ENCODE measurements around the gene LRRC26.
"Not testable (repeated sequence)": the region's sequence is repeated elsewhere in the genome, so short reads cannot be mapped to it uniquely, and the experiment has no call there.

Gene LRRC26

DNA sequence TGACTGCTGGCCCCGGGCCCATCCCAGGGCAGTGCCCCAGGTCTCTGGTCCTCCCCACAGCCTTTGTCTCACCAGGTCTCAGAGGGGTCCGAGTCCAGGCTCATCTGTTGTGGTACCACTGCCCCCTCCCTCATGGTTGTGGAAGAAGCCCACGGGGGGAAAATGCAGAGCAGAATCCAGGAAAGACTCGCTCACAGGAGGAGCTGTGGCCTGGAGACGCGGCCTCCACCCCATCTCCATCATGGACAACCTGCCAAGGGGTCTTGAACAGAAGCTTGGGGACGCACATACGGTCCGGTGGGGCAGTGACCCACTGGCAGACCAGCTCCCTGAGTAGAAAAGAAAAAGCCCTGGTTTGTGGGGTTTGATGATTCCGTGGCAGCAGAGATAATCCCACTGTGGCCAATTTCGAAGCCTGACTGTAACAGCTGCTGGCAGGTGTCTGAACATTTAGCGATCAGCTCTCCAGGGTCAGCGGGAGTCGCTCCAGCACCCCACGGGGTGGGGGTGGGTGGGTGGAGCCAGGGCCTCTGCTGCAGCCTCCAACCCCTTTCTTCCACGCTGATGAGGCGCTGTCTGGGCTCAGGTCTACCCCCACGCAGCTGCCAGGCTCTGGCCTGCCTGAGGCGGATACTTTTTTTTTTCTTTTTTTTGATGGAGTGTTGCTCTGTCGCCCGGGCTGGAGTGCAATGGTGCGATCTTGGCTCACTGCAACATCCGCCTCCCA is 32.8 kb downstream of the LRRC26 start:
- Histone ChIP-seq H3K27me3 (ENCODE audit: insufficient read depth, low read depth) (peaks cover 86% of the 10 kb centered on the region), H4K20me1 (ENCODE audit: insufficient read depth) (no peaks in the 10 kb centered on the region), H3K36me3 (ENCODE audit: insufficient read depth) (no peaks in the 10 kb centered on the region), H3K4me3 (IDR thresholded peaks at IDR 0.05; ENCODE audit: insufficient read depth, low read depth, low read length) (no peak overlapping the region), H3K79me2 (ENCODE audit: insufficient read depth, low read depth) (no peaks in the 10 kb centered on the region), H3K4me1 (ENCODE audit: low read depth, poor library complexity, severe bottlenecking) (no peaks in the 10 kb centered on the region), H2AFZ (ENCODE audit: low read depth) (no peak overlapping the region), H3K9ac (no peak overlapping the region), H3K4me2 (no peak overlapping the region), H3K27ac (no peak overlapping the region)
- TF ChIP-seq CTCF (conservative IDR thresholded peaks at IDR 0.05; ENCODE audit: low read depth, low read length): no peak

- H3K27me3 ChIP-seq (ENCODE audit: insufficient read depth, low read depth): peaks cover 85% of the 10 kb centered on the region
Measured at GRCh38 chr9:137136261-137136880, 33.5 kb downstream of the LRRC26 start.

DNA sequence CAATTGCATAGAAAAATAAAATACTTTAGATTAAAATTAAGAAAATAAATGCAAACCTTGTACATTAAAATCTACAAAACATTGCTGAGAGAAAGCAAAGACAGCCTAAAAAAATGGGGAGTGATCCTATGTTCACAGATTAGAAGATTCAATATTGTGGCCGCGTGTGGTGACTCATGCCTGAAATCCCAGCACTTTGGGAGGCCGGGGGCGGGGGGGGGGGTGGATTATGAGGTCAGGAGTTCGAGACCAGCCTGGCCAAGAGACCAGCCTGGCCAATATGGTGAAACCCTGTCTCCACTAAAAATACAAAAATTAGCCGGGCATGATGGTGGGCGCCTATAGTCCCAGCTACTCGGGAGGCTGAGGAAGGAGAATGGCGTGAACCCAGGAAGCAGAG is 34.7 kb downstream of the LRRC26 start:
- not testable (repeated sequence) for H3K4me2 ChIP-seq; H3K36me3 ChIP-seq (ENCODE audit: insufficient read depth); H2AFZ ChIP-seq (ENCODE audit: low read depth); H3K27ac ChIP-seq; H4K20me1 ChIP-seq (ENCODE audit: insufficient read depth); H3K4me1 ChIP-seq (ENCODE audit: low read depth, poor library complexity, severe bottlenecking); H3K9ac ChIP-seq; H3K79me2 ChIP-seq (ENCODE audit: insufficient read depth, low read depth); H3K4me3 ChIP-seq (IDR thresholded peaks at IDR 0.05; ENCODE audit: insufficient read depth, low read depth, low read length)
- peaks cover 86% of the 10 kb centered on the region for H3K27me3 ChIP-seq (ENCODE audit: insufficient read depth, low read depth)

More at GRCh38 chr9:137136261-137136880, 33.5 kb downstream of the LRRC26 start:
- no peak overlapping the region for H3K27ac ChIP-seq
- H3K79me2 ChIP-seq (ENCODE audit: insufficient read depth, low read depth): no peaks in the 10 kb centered on the region
- no peak overlapping the region for H2AFZ ChIP-seq (ENCODE audit: low read depth)
- TF ChIP-seq CTCF (conservative IDR thresholded peaks at IDR 0.05; ENCODE audit: low read depth, low read length): no peak
- H3K36me3 ChIP-seq (ENCODE audit: insufficient read depth): no peaks in the 10 kb centered on the region
- no peak overlapping the region for H3K9ac ChIP-seq
- H3K4me3 ChIP-seq (IDR thresholded peaks at IDR 0.05; ENCODE audit: insufficient read depth, low read depth, low read length): no peak overlapping the region
- no peaks in the 10 kb centered on the region for H3K4me1 ChIP-seq (ENCODE audit: low read depth, poor library complexity, severe bottlenecking)
- no peaks in the 10 kb centered on the region for H4K20me1 ChIP-seq (ENCODE audit: insufficient read depth)
- no peak overlapping the region for H3K4me2 ChIP-seq

GRCh38 chr9:137134191-137134590 is 35.7 kb downstream of the LRRC26 start:
- Histone ChIP-seq H3K4me2 (no peak overlapping the region), H3K27ac (no peak overlapping the region), H3K79me2 (ENCODE audit: insufficient read depth, low read depth) (no peaks in the 10 kb centered on the region), H3K9ac (no peak overlapping the region), H3K27me3 (ENCODE audit: insufficient read depth, low read depth) (peaks cover 86% of the 10 kb centered on the region), H3K4me3 (IDR thresholded peaks at IDR 0.05; ENCODE audit: insufficient read depth, low read depth, low read length) (no peak overlapping the region), H4K20me1 (ENCODE audit: insufficient read depth) (no peaks in the 10 kb centered on the region), H3K36me3 (ENCODE audit: insufficient read depth) (no peaks in the 10 kb centered on the region), H2AFZ (ENCODE audit: low read depth) (no peak overlapping the region), H3K4me1 (ENCODE audit: low read depth, poor library complexity, severe bottlenecking) (no peaks in the 10 kb centered on the region)
- TF ChIP-seq CTCF (conservative IDR thresholded peaks at IDR 0.05; ENCODE audit: low read depth, low read length): no peak

- TF ChIP-seq CTCF (conservative IDR thresholded peaks at IDR 0.05; ENCODE audit: low read depth, low read length): no peak
- Histone ChIP-seq H3K27me3 (ENCODE audit: insufficient read depth, low read depth) (peaks cover 94% of the 10 kb centered on the region), H3K4me2 (no peak overlapping the region), H4K20me1 (ENCODE audit: insufficient read depth) (no peaks in the 10 kb centered on the region), H3K9ac (no peak overlapping the region), H3K79me2 (ENCODE audit: insufficient read depth, low read depth) (no peaks in the 10 kb centered on the region), H3K4me1 (ENCODE audit: low read depth, poor library complexity, severe bottlenecking) (peaks cover 12% of the 10 kb centered on the region), H3K36me3 (ENCODE audit: insufficient read depth) (no peaks in the 10 kb centered on the region), H3K4me3 (IDR thresholded peaks at IDR 0.05; ENCODE audit: insufficient read depth, low read depth, low read length) (no peak overlapping the region), H2AFZ (ENCODE audit: low read depth) (no peak overlapping the region), H3K27ac (no peak overlapping the region)
Measured at GRCh38 chr9:137130176-137130755, 39.6 kb downstream of the LRRC26 start.
